Peyer's patch (tissue), 4 donors: ENCODE measurements around the gene HNF1A. TPM values are rescaled to one million over a fixed set of nuclear protein-coding genes. Genes with fewer than 3 reads are reported as not detected.

Experiments
- DNase-seq, 3 donors: peaks; one replicate each; pipeline ENCODE4 v3.0.0-alpha.2; 2017 to 2019
- H3K27ac ChIP-seq, 4 donors: fragments of 200-600 bp; sonication (generic); one replicate each; pipeline ENCODE4 v1.5.1; 2016 to 2019
- H3K27me3 ChIP-seq, 2 donors: fragments of 200-600 bp; sonication (generic); one replicate each; pipeline ENCODE4 v1.5.1; 2019
- H3K36me3 ChIP-seq, 3 donors: fragments of 200-600 bp; sonication (generic); one replicate each; pipeline ENCODE4 v1.5.1; 2016 to 2019
- H3K4me1 ChIP-seq, 4 donors: fragments of 200-600 bp; sonication (generic); one replicate each; pipeline ENCODE4 v1.5.1; 2016 to 2019
- H3K4me3 ChIP-seq, 4 donors: fragments of 200-600 bp; sonication (generic); 1 replicate in 3 of 4; 2 replicates in 1 of 4; pipeline ENCODE4 v1.5.1; 2016 to 2019; ENCODE audit warnings: mild to moderate bottlenecking in 1 of 4
- H3K9me3 ChIP-seq, 4 donors: fragments of 200-600 bp; sonication (generic); one replicate each; pipeline ENCODE4 v1.5.1; 2016 to 2019; ENCODE audit warnings: mild to moderate bottlenecking in 1 of 4
- CTCF ChIP-seq, 6 experiments: fragments of 450-650 bp in 4 of 6; fragments of 200-600 bp in 2 of 6; sonication (generic) in 1 of 6; IDR thresholded peaks; one replicate each; pipeline ENCODE4 v1.5.1; 2017 to 2019; ENCODE audit warnings: antibody characterized with exemption in 6 of 6, mild to moderate bottlenecking in 3 of 6, moderate library complexity in 1 of 6
- POLR2A ChIP-seq, 2 donors: fragments of 450-650 bp; IDR thresholded peaks; one replicate each; pipeline ENCODE4 v1.5.1; 2017; ENCODE audit warnings: antibody characterized with exemption in 2 of 2, mild to moderate bottlenecking in 2 of 2, moderate library complexity in 2 of 2
- total RNA-seq, 4 donors: library from RNA; depleted of rRNA; stranded (reverse); fragments of >200 nt; gene quantifications; one replicate each; pipeline ENCODE4 v1.1.0, GENCODE V29; 2016

HNF1A gene, protein sequence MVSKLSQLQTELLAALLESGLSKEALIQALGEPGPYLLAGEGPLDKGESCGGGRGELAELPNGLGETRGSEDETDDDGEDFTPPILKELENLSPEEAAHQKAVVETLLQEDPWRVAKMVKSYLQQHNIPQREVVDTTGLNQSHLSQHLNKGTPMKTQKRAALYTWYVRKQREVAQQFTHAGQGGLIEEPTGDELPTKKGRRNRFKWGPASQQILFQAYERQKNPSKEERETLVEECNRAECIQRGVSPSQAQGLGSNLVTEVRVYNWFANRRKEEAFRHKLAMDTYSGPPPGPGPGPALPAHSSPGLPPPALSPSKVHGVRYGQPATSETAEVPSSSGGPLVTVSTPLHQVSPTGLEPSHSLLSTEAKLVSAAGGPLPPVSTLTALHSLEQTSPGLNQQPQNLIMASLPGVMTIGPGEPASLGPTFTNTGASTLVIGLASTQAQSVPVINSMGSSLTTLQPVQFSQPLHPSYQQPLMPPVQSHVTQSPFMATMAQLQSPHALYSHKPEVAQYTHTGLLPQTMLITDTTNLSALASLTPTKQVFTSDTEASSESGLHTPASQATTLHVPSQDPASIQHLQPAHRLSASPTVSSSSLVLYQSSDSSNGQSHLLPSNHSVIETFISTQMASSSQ
- total RNA-seq = 10 to 100 TPM; 15.7 to 93.6 (median 57.0) TPM

- Histone ChIP-seq H3K9me3 (no peaks in the 10 kb centered on the region), H3K4me3 (peak within 1 kb of the TSS in 3 of 4 donors; percentile 29 to 72 (median 57)), H3K27ac (peak within 1 kb of the TSS in 3 of 4 donors; percentile 72 to 95 (median 86)), H3K27me3 (no peaks in the 10 kb centered on the region), H3K36me3 (peaks cover 0 to 7% (median 0%) of the 10 kb centered on the region in 3 donors), H3K4me1 (peaks cover 0 to 26% (median 0%) of the 10 kb centered on the region in 4 donors)
- DNase-seq = peak in 2 of 3 donors; percentile 79 to 80
- TF ChIP-seq CTCF (IDR thresholded peaks at IDR 0.05) (no peak), POLR2A (IDR thresholded peaks at IDR 0.05) (peak; percentile 32 to 47)
Observed at GRCh38 chr12:120978296-120979219, at the start of gene HNF1A. Gene HNF1A (plus strand): TSS chr12:120978543. CDS start chr12:120978769, 226 bp downstream.

DNA sequence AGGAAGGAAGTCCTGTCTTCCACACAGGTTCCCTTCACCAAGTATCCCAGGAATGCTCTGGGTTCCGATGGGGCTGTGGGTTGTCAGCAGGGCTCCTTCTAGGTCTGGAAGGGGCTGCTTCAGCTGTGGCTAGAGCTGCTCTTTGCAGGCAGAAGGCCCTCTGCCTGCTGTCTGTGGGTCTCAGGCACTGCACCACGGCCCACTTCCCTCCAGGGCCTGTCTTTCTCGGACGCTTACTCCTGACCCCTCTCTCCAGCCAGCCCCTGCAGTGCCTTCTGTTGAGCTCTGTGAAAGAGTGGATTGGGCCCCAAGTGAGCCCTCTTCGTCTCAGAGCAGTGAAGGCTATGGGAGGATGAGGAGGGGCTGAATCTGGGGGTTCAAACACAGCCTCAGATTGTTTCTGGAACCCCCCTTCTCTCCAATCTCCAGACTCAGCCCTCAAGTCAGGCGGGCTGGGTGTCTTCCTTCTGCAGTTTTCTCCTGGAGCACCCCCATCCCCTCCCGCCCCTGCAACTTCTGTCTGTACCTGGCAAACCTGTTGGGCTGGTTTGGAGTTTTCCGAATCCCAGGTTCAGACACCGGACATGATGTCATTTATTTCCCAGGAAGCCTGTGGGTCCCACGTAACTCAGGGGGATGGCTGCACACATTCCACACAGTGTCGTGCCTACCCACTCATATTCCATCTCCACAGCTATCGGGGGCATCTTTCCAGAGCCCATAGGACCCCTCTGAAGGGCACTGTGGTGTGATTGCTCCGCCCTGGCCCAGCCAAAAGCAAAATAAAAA is 49.3 kb upstream of the HNF1A start:
- Histone ChIP-seq H3K36me3 (no peaks in the 10 kb centered on the region), H3K4me3 (no peak overlapping the region), H3K9me3 (no peaks in the 10 kb centered on the region), H3K4me1 (peaks cover 0 to 5% (median 0%) of the 10 kb centered on the region in 4 donors), H3K27me3 (no peaks in the 10 kb centered on the region), H3K27ac (no peak overlapping the region)
- TF ChIP-seq CTCF (IDR thresholded peaks at IDR 0.05) (no peak), POLR2A (IDR thresholded peaks at IDR 0.05) (no peak)
- peak in 1 of 3 donors; percentile 50 for DNase-seq

- no peak for TF ChIP-seq CTCF (IDR thresholded peaks at IDR 0.05)
- no peak for TF ChIP-seq POLR2A (IDR thresholded peaks at IDR 0.05)
- H3K36me3 ChIP-seq = no peaks in the 10 kb centered on the region
- no peaks in the 10 kb centered on the region for H3K27me3 ChIP-seq
- peaks cover 0 to 5% (median 0%) of the 10 kb centered on the region in 4 donors for H3K4me1 ChIP-seq
- H3K27ac ChIP-seq = no peak overlapping the region
- DNase-seq = peak in 1 of 3 donors; percentile 13
- H3K9me3 ChIP-seq = no peaks in the 10 kb centered on the region
- H3K4me3 ChIP-seq = no peak overlapping the region
Observed at GRCh38 chr12:120930032-120930431, 48.3 kb upstream of the HNF1A start.

GRCh38 chr12:120932058-120932457 is 46.3 kb upstream of the HNF1A start:
- Histone ChIP-seq H3K9me3 (no peaks in the 10 kb centered on the region), H3K36me3 (no peaks in the 10 kb centered on the region), H3K4me3 (no peak overlapping the region), H3K4me1 (peaks cover 0 to 5% (median 0%) of the 10 kb centered on the region in 4 donors), H3K27me3 (no peaks in the 10 kb centered on the region), H3K27ac (no peak overlapping the region)
- TF ChIP-seq CTCF (IDR thresholded peaks at IDR 0.05) (no peak), POLR2A (IDR thresholded peaks at IDR 0.05) (no peak)
- no peak for DNase-seq
